GM19035 (cell line): ENCODE results near the gene EPHA6.
"Not testable (repeated sequence)": the region's sequence is repeated elsewhere in the genome, so short reads cannot be mapped to it uniquely, and the experiment has no call there.

Experiments used
- ATAC-seq: cut with Tn5 transposase; IDR thresholded peaks from one replicate; pipeline ENCODE4 v1.9.1; 2021; ENCODE audit not compliant: unreplicated experiment

The EPHA6 gene

DNA sequence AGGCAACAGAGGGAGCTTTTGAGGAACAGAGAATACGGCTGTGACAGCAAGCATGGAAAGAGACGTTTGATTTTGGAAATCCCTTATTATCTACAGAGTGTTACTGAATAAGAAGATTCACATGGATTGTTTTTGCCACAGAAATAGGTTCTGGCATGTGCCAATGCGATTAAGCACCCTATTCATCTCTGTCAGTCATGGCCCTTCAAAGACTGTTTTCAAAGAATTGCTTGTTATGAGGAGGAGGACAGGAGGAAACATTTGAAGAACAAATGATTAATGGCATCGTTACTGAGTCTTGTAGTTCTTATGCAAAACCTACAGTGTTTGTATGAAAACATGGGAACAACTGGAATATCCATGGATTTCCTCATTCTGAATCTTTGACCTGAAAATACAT is 86.2 kb downstream of the EPHA6 start:
- ATAC-seq: no peak

- no peak for ATAC-seq
Measured at GRCh38 chr3:96915445-96915844, 101.1 kb downstream of the EPHA6 start.

DNA sequence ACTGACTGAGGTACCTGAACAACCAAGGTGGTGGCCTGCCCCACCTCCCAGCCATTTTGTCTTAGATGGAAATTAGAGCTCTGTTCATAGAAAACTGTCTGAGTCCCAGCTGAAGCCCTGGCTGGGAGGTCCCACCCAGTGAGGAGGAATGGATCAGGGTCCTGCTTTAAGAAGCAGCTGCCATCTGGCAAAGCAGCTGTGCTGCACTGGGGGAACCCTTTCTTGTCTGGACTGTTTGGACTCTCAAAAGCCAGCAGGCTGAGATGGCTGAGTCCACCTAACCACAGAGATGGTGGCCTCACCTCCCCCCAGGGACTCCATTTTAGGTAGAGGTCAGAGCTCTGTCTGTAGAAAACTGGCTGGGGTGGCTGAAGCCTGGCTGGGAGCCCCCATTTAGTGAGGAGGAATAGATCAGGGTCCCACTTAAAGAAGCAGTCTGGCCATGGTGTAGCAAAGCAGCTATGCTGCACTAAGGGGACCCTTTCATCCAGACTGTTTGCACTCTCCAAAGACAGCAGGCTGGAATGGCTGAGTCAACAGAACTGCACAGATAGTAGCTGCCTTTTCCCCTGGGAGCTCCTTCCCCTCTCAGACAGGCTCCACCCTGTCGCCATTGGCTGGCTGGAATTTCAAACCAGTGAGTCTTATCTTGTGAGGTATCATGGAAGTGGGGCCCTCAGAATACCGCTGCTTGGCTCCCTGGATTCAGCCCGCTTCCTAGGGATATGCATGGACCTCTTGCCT is 116.9 kb downstream of the EPHA6 start:
- ATAC-seq: no peak

DNA sequence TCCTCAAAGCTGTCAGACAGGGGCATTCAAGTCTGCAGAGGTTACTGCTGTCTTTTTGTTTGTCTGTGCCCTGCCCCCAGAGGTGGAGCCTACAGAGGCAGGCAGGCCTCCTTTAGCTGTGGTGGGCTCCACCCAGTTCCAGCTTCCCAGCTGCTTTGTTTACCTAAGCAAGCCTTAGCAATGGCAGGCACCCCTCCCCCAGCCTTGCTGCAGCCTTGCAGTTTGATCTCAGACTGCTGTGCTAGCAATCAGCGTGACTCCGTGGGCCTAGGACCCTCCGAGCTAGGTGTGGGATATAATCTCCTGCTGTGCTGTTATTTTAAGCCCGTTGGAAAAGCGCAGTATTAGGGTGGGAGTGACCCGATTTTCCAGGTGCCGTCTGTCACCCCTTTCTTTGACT is 127.7 kb downstream of the EPHA6 start:
- ATAC-seq: not testable (repeated sequence)

DNA sequence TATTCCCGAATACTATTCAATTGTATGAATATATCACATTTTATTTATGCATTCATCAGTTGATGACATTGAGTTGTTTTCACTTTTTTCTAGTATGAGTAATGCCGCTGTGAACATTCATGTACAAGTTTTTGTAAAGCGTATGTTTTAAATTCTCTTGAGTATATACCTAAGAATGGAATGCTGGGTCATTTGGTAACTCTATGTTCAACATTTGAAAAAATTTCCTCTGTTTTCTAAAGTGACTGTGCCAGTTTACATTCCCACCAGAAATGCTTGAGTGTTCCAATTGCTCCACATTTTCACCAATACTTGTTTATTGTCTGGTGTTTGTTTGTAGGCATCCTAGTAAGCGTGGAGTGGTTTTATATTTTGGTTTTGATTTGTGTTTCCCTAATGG is 144.5 kb downstream of the EPHA6 start:
- ATAC-seq: no peak

- no peak for ATAC-seq
Measured at GRCh38 chr3:96959474-96959873, 145.1 kb downstream of the EPHA6 start.

- ATAC-seq: no peak
Measured at GRCh38 chr3:96959901-96960641, 145.7 kb downstream of the EPHA6 start.

- ATAC-seq: no peak
Measured at GRCh38 chr3:96960661-96961330, 146.4 kb downstream of the EPHA6 start.

DNA sequence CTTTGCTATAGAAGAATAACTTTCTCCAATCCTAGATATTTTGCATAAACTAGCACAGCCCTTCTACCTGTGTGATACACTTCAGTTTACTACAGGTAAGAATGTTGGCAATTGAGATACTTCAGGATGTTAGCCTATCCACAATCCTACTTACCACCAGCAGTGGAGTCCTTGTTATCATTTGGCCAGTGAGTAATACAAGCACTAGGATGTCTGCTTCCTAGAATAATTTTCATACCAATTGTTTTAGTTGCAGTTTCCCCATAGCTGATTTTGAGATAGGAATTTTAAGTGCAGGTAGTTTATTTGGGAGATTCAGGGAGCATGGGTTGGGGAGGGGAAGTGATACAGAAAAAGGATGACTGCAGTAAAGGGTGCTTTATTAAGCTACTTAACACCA is 147.2 kb downstream of the EPHA6 start:
- no peak for ATAC-seq

DNA sequence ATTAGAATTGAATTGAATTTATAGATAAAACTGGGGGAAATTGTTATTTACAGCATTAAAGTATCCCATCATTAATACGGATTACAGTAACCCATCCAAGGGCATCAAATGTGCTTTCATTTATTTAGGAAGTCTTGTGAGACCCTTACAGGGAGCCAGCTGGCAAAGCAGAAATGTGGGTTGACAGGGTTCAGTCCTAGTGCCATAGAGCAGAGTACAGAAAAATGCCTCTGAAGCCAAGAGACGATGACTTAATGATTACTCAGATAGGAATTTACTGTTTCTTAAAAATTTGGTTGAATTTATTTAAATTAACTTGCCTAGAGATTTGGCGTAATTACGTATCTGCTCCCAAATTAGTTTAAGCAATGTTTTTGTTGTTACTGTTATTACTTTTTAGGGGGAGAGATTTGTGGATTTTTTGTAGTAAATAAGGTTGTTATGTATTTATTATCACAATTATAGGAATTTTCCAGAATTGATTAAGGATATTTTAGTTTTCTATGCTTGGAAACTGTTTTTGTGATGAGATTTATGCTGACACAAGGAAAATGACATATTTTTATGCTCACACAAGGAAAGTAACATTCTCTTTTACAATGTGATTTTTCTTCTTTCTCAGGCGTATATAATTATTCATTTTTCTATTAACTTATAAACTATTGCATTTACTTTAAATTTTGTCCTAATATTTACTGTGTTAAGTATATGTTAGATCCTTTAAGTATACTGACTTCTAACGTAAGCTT is 152.0 kb downstream of the EPHA6 start:
- no peak for ATAC-seq

DNA sequence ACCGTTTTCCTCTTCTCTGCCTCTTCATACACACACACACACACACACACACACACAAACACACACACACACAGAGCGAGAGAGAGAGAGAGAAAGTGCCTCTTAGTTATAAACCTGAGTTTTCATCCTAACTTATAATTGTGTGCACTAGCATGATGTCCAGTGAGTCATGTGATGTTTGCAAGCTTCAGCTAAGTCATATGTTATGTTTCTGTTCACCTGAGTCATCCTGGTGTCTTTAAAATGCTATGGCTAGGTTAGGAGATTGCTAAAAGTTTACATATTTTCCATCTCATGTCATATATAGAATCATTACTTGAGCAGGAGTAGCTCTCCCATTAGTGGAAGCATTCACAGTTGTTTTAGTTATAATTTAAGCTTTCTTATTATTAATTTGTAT is 155.8 kb downstream of the EPHA6 start:
- no peak for ATAC-seq

GRCh38 chr3:96977671-96978070 is 163.3 kb downstream of the EPHA6 start:
- no peak for ATAC-seq

DNA sequence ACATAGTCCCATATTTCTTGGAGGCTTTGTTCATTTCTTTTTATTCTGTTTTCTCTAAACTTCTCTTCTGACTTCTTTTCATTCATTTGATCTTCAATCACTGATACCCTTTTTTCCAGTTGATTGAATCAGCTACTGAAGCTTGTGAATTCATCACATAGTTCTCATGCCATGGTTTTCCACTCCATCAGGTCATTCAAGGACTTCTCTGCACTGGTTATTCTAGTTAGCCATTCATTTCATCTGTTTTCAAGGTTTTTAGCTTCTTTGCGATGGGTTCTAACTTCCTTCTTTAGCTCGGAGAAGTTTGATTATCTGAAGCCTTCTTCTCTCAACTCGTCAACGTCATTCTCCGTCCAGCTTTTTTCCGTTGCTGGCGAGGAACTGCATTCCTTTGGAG is 169.3 kb downstream of the EPHA6 start:
- ATAC-seq: not testable (repeated sequence)

DNA sequence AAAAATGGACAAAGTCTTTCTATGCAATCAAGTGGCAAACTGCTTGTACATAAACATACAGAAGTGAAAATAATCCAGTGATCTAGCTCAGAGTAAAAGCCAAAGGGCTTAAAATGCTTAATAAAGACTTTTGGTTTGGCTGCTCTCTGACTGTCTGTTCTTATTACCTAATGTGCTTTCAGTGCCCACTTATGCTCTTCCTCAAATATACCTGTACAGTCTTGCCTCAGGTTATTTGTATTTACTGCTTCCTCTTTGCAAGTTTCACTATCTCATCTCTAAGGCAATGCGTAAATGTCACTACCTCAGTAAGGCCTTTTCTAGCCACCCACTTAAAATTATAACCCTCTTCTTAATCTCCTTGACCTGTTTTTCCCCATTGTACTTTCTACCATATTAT is 171.8 kb downstream of the EPHA6 start:
- no peak for ATAC-seq

DNA sequence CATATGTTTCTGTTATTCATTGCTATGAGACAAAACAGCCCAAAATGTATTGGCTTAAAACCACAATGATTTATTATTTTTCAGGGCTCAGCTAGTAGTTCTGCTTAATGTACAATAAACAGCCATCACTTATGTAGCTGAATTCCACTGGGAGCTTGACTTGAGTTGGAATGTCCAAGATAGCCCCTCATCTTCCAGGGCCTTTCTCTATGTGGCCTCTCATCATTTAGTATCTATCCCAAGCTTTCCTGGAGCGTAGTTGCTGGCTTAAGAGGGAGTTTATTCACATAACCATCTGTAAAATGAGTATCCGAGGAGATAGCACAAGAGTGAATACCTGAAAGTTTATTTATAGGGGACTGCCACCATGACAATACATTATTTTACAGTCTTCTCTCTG is 176.8 kb downstream of the EPHA6 start:
- no peak for ATAC-seq

GRCh38 chr3:96991800-96992365 is 177.5 kb downstream of the EPHA6 start:
- ATAC-seq: no peak

DNA sequence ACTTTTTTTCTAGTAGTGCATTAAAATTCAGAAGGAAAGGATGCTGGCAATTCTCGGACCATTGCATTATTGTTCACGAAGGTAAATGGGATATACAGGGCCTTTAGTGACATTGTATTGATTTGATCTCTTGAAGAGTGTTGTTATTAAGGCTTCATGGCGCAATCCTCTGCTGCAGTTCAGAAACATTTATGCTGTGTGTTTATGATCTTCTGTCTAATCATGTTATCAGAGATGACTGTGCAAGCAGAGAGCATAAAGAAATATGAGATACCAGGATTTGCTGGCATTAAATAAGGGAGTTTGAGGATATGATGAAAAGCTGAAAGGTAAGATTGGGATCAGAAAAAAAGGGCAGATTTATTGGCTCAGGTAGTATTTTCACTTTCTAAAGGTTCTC is 180.6 kb downstream of the EPHA6 start:
- no peak for ATAC-seq

DNA sequence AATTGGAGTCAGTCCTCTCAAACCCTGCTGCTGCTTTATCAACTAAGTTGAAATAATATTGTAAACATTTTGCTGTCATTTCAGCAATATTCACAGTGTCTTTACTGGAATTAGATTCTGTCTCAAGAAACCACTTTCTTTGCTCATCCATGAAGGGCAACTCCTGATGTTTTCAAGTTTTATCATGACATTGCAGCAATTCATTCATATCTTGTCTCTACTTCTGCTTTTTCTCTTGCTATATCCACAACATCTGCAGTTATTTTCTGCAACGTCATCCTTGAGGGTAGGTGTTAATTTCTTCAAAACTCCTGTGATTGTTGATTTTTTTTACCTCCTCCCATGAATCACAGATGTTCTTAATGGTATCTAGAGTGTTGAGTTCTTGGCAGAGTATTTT is 181.6 kb downstream of the EPHA6 start:
- no peak for ATAC-seq

- no peak for ATAC-seq
Measured at GRCh38 chr3:97001611-97002010, 187.2 kb downstream of the EPHA6 start.

- ATAC-seq: no peak
Measured at GRCh38 chr3:97009427-97010019, 195.1 kb downstream of the EPHA6 start.
